GM21360 (cell line): Measurements from ENCODE around the gene ROBO1.
"Not testable (repeated sequence)": the region's sequence is repeated elsewhere in the genome, so short reads cannot be mapped to it uniquely, and the experiment has no call there.

Experiments used
- ATAC-seq: cut with Tn5 transposase; IDR thresholded peaks from one replicate; pipeline ENCODE4 v1.9.1; 2021; ENCODE audit warnings: mild to moderate bottlenecking, moderate library complexity; ENCODE audit not compliant: unreplicated experiment

ROBO1 gene

GRCh38 chr3:79317551-79318518, 450.0 kb downstream of the ROBO1 start:
- no peak for ATAC-seq

GRCh38 chr3:79314962-79315361, 452.8 kb downstream of the ROBO1 start:
- no peak for ATAC-seq

GRCh38 chr3:79314544-79314943, 453.3 kb downstream of the ROBO1 start:
- no peak for ATAC-seq

- ATAC-seq: no peak
Measured at GRCh38 chr3:79310016-79310415, 457.8 kb downstream of the ROBO1 start.

- no peak for ATAC-seq
Measured at GRCh38 chr3:79306934-79307570, 460.7 kb downstream of the ROBO1 start.

GRCh38 chr3:79299949-79300635, 467.7 kb downstream of the ROBO1 start:
- not testable (repeated sequence) for ATAC-seq

GRCh38 chr3:79297245-79297960, 470.4 kb downstream of the ROBO1 start:
- ATAC-seq: no peak

- ATAC-seq: no peak
Measured at GRCh38 chr3:79286882-79287281, 480.9 kb downstream of the ROBO1 start.

GRCh38 chr3:79285871-79286270, 481.9 kb downstream of the ROBO1 start:
- ATAC-seq: no peak

- ATAC-seq: no peak
Measured at GRCh38 chr3:79285380-79285779, 482.4 kb downstream of the ROBO1 start.

GRCh38 chr3:79284781-79285180, 483.0 kb downstream of the ROBO1 start:
- no peak for ATAC-seq

- ATAC-seq: no peak
Measured at GRCh38 chr3:79278681-79279080, 489.1 kb downstream of the ROBO1 start.

- no peak for ATAC-seq
Measured at GRCh38 chr3:79268422-79268821, 499.4 kb downstream of the ROBO1 start.

GRCh38 chr3:79264892-79265291, 502.9 kb downstream of the ROBO1 start:
- ATAC-seq: no peak

- no peak for ATAC-seq
Measured at GRCh38 chr3:79263423-79263822, 504.4 kb downstream of the ROBO1 start.

GRCh38 chr3:79258479-79258878, 509.3 kb downstream of the ROBO1 start:
- no peak for ATAC-seq

GRCh38 chr3:79257791-79258190, 510.0 kb downstream of the ROBO1 start:
- no peak for ATAC-seq

- no peak for ATAC-seq
Measured at GRCh38 chr3:79255702-79256101, 512.1 kb downstream of the ROBO1 start.

GRCh38 chr3:79255292-79255691, 512.5 kb downstream of the ROBO1 start:
- ATAC-seq: no peak

- ATAC-seq: no peak
Measured at GRCh38 chr3:79253704-79254103, 514.1 kb downstream of the ROBO1 start.

GRCh38 chr3:79253271-79253670, 514.5 kb downstream of the ROBO1 start:
- ATAC-seq: no peak
